Liver (tissue), 9 donors: ENCODE results near the gene NHSL2. TPM values are rescaled to one million over a fixed set of nuclear protein-coding genes. Genes with fewer than 3 reads are reported as not detected.

Experiments
- DNase-seq: peaks from one replicate; pipeline ENCODE4 v3.0.0-alpha.2; 2017; ENCODE audit warnings: low spot score
- H3K27ac ChIP-seq, 2 donors: one replicate each; pipeline ENCODE4 v1.7.0; 2013; ENCODE audit warnings: inconsistent platforms in 2 of 2, low read length in 2 of 2, control low read depth in 1 of 2, low read depth in 1 of 2, mild to moderate bottlenecking in 1 of 2
- H3K27me3 ChIP-seq, 4 donors: one replicate each; pipeline versions ENCODE4 v1.6.1 to v1.7.0; 2013; ENCODE audit warnings: low read length in 3 of 4, inconsistent platforms in 1 of 4, mild to moderate bottlenecking in 1 of 4, moderate library complexity in 1 of 4; ENCODE audit not compliant: control insufficient read depth in 4 of 4, insufficient read depth in 4 of 4
- H3K36me3 ChIP-seq, 4 donors: one replicate each; pipeline versions ENCODE4 v1.6.1 to v1.7.0; 2013; ENCODE audit warnings: low read length in 3 of 4, mild to moderate bottlenecking in 3 of 4, low read depth in 1 of 4, moderate library complexity in 1 of 4; ENCODE audit not compliant: control insufficient read depth in 4 of 4, insufficient read depth in 3 of 4
- H3K4me1 ChIP-seq, 4 donors: one replicate each; pipeline versions ENCODE4 v1.6.1 to v1.7.0; 2013; ENCODE audit warnings: low read length in 3 of 4, mild to moderate bottlenecking in 3 of 4, moderate library complexity in 1 of 4; ENCODE audit not compliant: control insufficient read depth in 4 of 4, insufficient read depth in 4 of 4
- H3K4me3 ChIP-seq, 3 donors: one replicate each; pipeline versions ENCODE4 v1.6.1 to v1.7.0; 2013; ENCODE audit warnings: low read length in 3 of 3, control low read depth in 1 of 3, low read depth in 1 of 3, mild to moderate bottlenecking in 1 of 3
- H3K9ac ChIP-seq, 2 donors: one replicate each; pipeline ENCODE4 v1.7.0; 2013; ENCODE audit warnings: low read length in 2 of 2, mild to moderate bottlenecking in 2 of 2, moderate library complexity in 2 of 2, control low read depth in 1 of 2, low read depth in 1 of 2
- H3K9me3 ChIP-seq, 4 donors: one replicate each; pipeline versions ENCODE4 v1.6.1 to v1.7.0; 2013; ENCODE audit warnings: low read length in 3 of 4; ENCODE audit not compliant: control insufficient read depth in 4 of 4
- CTCF ChIP-seq: fragments of 150-350 bp; IDR thresholded peaks from 2 replicates; pipeline ENCODE4 v1.5.1; 2017; ENCODE audit warnings: improper control_type of control experiment, low read depth, low read length; ENCODE audit not compliant: missing input control
- FOXA1 ChIP-seq: IDR thresholded peaks from 2 replicates; pipeline ENCODE4 v1.6.1; 2016; ENCODE audit warnings: antibody characterized with exemption
- FOXA2 ChIP-seq: IDR thresholded peaks from 2 replicates; pipeline ENCODE4 v1.6.1; 2016; ENCODE audit warnings: antibody characterized with exemption
- NR2F2 ChIP-seq: IDR thresholded peaks from 2 replicates; pipeline ENCODE4 v1.6.1; 2016; ENCODE audit warnings: antibody characterized with exemption
- RAD21 ChIP-seq, 2 donors: IDR thresholded peaks; 2 replicates each; pipeline ENCODE4 v1.6.1; 2016; ENCODE audit warnings: antibody characterized with exemption in 2 of 2, mild to moderate bottlenecking in 2 of 2
- RXRA ChIP-seq, 2 donors: IDR thresholded peaks; 2 replicates each; pipeline ENCODE4 v1.6.1; 2017 to 2018; ENCODE audit warnings: antibody characterized with exemption in 2 of 2, mild to moderate bottlenecking in 1 of 2
- TAF1 ChIP-seq: conservative IDR thresholded peaks from 2 replicates; pipeline ENCODE4 v1.6.1; 2016; ENCODE audit warnings: antibody characterized with exemption, mild to moderate bottlenecking
- YY1 ChIP-seq: IDR thresholded peaks from 2 replicates; pipeline ENCODE4 v1.6.1; 2016; ENCODE audit warnings: antibody characterized with exemption, mild to moderate bottlenecking
- ZBTB33 ChIP-seq: IDR thresholded peaks from 2 replicates; pipeline ENCODE4 v1.6.1; 2016; ENCODE audit warnings: antibody characterized with exemption
- WGBS: extraction: QIAGEN DNeasy Blood & Tissue Kit; methylation state at CpG from one replicate; pipeline ENCODE4 v1.1.7; 2013; 5-methylcytosine and 5-hydroxymethylcytosine counted together
- polyA plus RNA-seq, 2 donors: library from polyadenylated mRNA; stranded (reverse) in 1 of 2; unstranded in 1 of 2; fragments of 200-250 nt in 1 of 2; fragments of >200 nt in 1 of 2; fragmentation: Nextera tagmentation in 1 of 2; extraction: Ambion mirVana in 1 of 2; gene quantifications; one replicate each; pipeline versions ENCODE4 v1.2.1 to v1.2.3, GENCODE V29; 2013 to 2015
- total RNA-seq, 2 donors: library from RNA; depleted of rRNA; stranded (reverse); fragments of >200 nt; gene quantifications; one replicate each; pipeline ENCODE4 v1.2.3, GENCODE V29; 2014
- TF ChIP-seq, protein P1 (sequence below): IDR thresholded peaks from 2 replicates; pipeline ENCODE4 v1.6.1; 2016; ENCODE audit warnings: antibody characterized with exemption
- TF ChIP-seq, protein P2 (sequence below): IDR thresholded peaks from 2 replicates; pipeline ENCODE4 v1.6.1; 2016; ENCODE audit warnings: antibody characterized with exemption
- TF ChIP-seq, protein P3 (sequence below): IDR thresholded peaks from 2 replicates; pipeline ENCODE4 v1.6.1; 2016; ENCODE audit warnings: antibody characterized with exemption, mild to moderate bottlenecking
- donor health status: healthy.
- donor health status: healthy.
- donor health status: healthy.
- donor health status: healthy.
- donor health status: healthy.

NHSL2 gene
- total and polyA plus RNA-seq, 4 donors, result 0.45 to 1.3 (median 1.1) TPM

- TF ChIP-seq CTCF, result no peak
- no peak for TF ChIP-seq TAF1
- TF ChIP-seq FOXA1, result no peak
- no peak for TF ChIP-seq RAD21 (IDR thresholded peaks at IDR 0.05)
- TF ChIP-seq, protein P1, sequence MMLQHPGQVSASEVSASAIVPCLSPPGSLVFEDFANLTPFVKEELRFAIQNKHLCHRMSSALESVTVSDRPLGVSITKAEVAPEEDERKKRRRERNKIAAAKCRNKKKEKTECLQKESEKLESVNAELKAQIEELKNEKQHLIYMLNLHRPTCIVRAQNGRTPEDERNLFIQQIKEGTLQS, result no peak
- TF ChIP-seq, protein P2, sequence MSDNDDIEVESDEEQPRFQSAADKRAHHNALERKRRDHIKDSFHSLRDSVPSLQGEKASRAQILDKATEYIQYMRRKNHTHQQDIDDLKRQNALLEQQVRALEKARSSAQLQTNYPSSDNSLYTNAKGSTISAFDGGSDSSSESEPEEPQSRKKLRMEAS, result no peak
- no peak for TF ChIP-seq YY1
- no peak for TF ChIP-seq NR2F2
Observed at GRCh38 chrX:71935476-71935875, 24.8 kb downstream of the NHSL2 start (continued).

DNA sequence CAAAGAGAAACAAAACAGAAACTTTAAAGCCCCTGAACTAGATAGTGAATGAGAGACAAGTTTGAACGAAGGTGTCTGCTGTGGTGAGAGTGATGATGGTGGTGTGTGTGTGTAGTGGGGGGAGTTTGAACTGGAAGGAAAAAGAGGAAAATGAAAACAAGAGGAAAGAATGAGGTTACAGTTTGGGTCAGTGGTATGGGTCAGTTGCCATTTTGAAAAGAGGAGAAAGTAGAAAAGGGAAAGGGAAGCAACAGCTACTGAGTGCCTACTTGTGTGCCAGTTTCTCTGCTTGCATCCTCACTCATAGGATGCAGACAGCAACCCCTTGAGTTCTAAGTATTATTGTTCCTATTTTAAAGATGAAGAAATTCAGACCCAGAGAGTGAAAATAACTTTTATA lies 26.0 kb downstream of the NHSL2 start:
- Histone ChIP-seq H3K4me1 (no peaks in the 10 kb centered on the region), H3K4me3 (no peak overlapping the region), H3K27me3 (no peaks in the 10 kb centered on the region), H3K9ac (no peak overlapping the region), H3K36me3 (no peaks in the 10 kb centered on the region), H3K27ac (no peak overlapping the region), H3K9me3 (no peaks in the 10 kb centered on the region)
- DNase-seq, result no peak
- TF ChIP-seq, protein P3, sequence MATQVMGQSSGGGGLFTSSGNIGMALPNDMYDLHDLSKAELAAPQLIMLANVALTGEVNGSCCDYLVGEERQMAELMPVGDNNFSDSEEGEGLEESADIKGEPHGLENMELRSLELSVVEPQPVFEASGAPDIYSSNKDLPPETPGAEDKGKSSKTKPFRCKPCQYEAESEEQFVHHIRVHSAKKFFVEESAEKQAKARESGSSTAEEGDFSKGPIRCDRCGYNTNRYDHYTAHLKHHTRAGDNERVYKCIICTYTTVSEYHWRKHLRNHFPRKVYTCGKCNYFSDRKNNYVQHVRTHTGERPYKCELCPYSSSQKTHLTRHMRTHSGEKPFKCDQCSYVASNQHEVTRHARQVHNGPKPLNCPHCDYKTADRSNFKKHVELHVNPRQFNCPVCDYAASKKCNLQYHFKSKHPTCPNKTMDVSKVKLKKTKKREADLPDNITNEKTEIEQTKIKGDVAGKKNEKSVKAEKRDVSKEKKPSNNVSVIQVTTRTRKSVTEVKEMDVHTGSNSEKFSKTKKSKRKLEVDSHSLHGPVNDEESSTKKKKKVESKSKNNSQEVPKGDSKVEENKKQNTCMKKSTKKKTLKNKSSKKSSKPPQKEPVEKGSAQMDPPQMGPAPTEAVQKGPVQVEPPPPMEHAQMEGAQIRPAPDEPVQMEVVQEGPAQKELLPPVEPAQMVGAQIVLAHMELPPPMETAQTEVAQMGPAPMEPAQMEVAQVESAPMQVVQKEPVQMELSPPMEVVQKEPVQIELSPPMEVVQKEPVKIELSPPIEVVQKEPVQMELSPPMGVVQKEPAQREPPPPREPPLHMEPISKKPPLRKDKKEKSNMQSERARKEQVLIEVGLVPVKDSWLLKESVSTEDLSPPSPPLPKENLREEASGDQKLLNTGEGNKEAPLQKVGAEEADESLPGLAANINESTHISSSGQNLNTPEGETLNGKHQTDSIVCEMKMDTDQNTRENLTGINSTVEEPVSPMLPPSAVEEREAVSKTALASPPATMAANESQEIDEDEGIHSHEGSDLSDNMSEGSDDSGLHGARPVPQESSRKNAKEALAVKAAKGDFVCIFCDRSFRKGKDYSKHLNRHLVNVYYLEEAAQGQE, result no peak
- TF ChIP-seq RAD21 (IDR thresholded peaks at IDR 0.05) (no peak), YY1 (no peak), ZBTB33 (no peak), FOXA2 (no peak), RXRA (IDR thresholded peaks at IDR 0.05) (no peak), CTCF (no peak), FOXA1 (no peak), TAF1 (no peak)
- TF ChIP-seq, protein P2, result no peak
- 58% methylated on average over 1 of the region's 1 CpG for WGBS
